Mesodermal cell (in vitro differentiated cells): Measurements from ENCODE around the gene ZNF514. TPM values are rescaled to one million over a fixed set of nuclear protein-coding genes. Genes with fewer than 3 reads are reported as not detected.
"Not testable (repeated sequence)": the region's sequence is repeated elsewhere in the genome, so short reads cannot be mapped to it uniquely, and the experiment has no call there.

Experiments used
- H3K27ac ChIP-seq: 2 replicates; pipeline ENCODE4 v1.7.0; 2013; ENCODE audit warnings: mild to moderate bottlenecking, low read depth, low read length, moderate library complexity; ENCODE audit not compliant: severe bottlenecking
- H3K36me3 ChIP-seq: 2 replicates; pipeline ENCODE4 v1.7.1; 2013; ENCODE audit warnings: mild to moderate bottlenecking, low read length, moderate library complexity; ENCODE audit not compliant: control insufficient read depth, insufficient read depth
- H3K4me1 ChIP-seq: one replicate; pipeline ENCODE4 v1.7.1; 2013; ENCODE audit warnings: mild to moderate bottlenecking, low read length; ENCODE audit not compliant: insufficient read depth, control insufficient read depth, poor library complexity, severe bottlenecking
- H3K4me3 ChIP-seq: 2 replicates; pipeline ENCODE4 v1.7.0; 2013; ENCODE audit warnings: low read length, control low read depth, mild to moderate bottlenecking; ENCODE audit not compliant: insufficient read depth, poor library complexity, severe bottlenecking; ENCODE audit errors: extremely low read depth
- H3K9me3 ChIP-seq: 2 replicates; pipeline ENCODE4 v1.7.1; 2013; ENCODE audit warnings: mild to moderate bottlenecking, low read length, moderate library complexity; ENCODE audit not compliant: control insufficient read depth
- WGBS, 2 experiments: methylation state at CpG; one replicate each; pipeline ENCODE4 v1.1.5; 2013; ENCODE audit warnings: missing lambda C conversion rate in 2 of 2; ENCODE audit not compliant: insufficient coverage in 2 of 2; 5-methylcytosine and 5-hydroxymethylcytosine counted together
- polyA plus RNA-seq, 2 experiments: library from polyadenylated mRNA; stranded (reverse); fragments of 50-300 nt; gene quantifications; one replicate each; pipeline ENCODE4 v1.2.3, GENCODE V29; 2013

Gene ZNF514
- polyA plus RNA-seq (2013, experiment 1 of 2), result 12.7 TPM
- 14.6 TPM for polyA plus RNA-seq (2013, experiment 2 of 2)

- peaks cover 31% of the 10 kb centered on the region for H3K36me3 ChIP-seq
- H3K4me3 ChIP-seq, result peak within 1 kb of the TSS; percentile 65
- H3K27ac ChIP-seq, result no peak within 1 kb of the TSS
- H3K4me1 ChIP-seq, result peaks cover 4% of the 10 kb centered on the region
- peaks cover 19% of the 10 kb centered on the region for H3K9me3 ChIP-seq
- WGBS, 2 experiments, result 17 to 19% methylated on average over 37 to 52 of the region's 64 CpGs
These were observed at the start of gene ZNF514 for GRCh38 chr2:95159690-95160449. Gene ZNF514, minus strand, starts transcription at chr2:95159848. Its CDS starts 6,595 bp downstream, at chr2:95153253.

DNA sequence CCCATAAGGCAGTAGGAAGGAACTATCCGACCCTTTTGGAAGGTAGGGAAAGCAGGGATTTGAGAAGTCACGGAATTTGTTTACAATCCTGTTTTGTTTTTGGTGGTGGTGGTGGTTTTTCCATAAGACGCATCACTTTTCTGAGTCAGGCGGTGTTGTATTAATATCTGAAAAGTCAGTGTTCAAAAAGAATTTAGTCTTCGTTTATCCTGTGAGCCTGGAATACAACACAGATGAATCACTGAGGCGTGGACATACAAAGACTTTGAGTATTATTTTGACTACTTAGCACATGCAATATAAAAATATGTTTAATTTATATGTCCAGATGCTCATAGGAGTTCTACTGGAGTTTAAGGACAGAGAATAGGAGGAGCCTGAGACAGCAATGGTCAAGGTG is 48.5 kb upstream of the ZNF514 start:
- peaks cover 42% of the 10 kb centered on the region for H3K36me3 ChIP-seq
- WGBS, 2 experiments, result 80 to 89% methylated on average over 2 to 5 of the region's 6 CpGs
- peak overlapping the region; percentile 69 for H3K4me3 ChIP-seq
- no peak overlapping the region for H3K27ac ChIP-seq
- peaks cover 41% of the 10 kb centered on the region for H3K9me3 ChIP-seq
- no peaks in the 10 kb centered on the region for H3K4me1 ChIP-seq

GRCh38 chr2:95207111-95207961 is 47.7 kb upstream of the ZNF514 start, which contains the start of gene ZNF892:
Gene ZNF892, plus strand, starts transcription at chr2:95207521. Its CDS starts 295 bp downstream, at chr2:95207816.
- peak within 1 kb of the TSS; percentile 65 for H3K27ac ChIP-seq
- H3K4me3 ChIP-seq, result peak within 1 kb of the TSS; percentile 69
- WGBS, 2 experiments, result 1 to 2% methylated on average over 38 to 59 of the region's 74 CpGs
- peaks cover 33% of the 10 kb centered on the region for H3K9me3 ChIP-seq
- H3K4me1 ChIP-seq, result no peaks in the 10 kb centered on the region
- peaks cover 35% of the 10 kb centered on the region for H3K36me3 ChIP-seq

- peaks cover 22% of the 10 kb centered on the region for H3K36me3 ChIP-seq
- H3K4me3 ChIP-seq, result peak overlapping the region; percentile 69
- WGBS, 2 experiments, result 7 to 22% methylated on average over 3 to 7 of the region's 10 CpGs
- H3K9me3 ChIP-seq, result peaks cover 22% of the 10 kb centered on the region
- H3K4me1 ChIP-seq, result no peaks in the 10 kb centered on the region
- no peak overlapping the region for H3K27ac ChIP-seq
These were observed 46.4 kb upstream of the ZNF514 start for GRCh38 chr2:95206096-95206495.

- WGBS, 2 experiments, result no CpG with 5 or more reads among the region's 2 CpGs
- H3K27ac ChIP-seq, result no peak overlapping the region
These were observed 44.7 kb upstream of the ZNF514 start for GRCh38 chr2:95204396-95204795.

GRCh38 chr2:95203911-95204310 is 44.3 kb upstream of the ZNF514 start:
- peaks cover 6% of the 10 kb centered on the region for H3K9me3 ChIP-seq
- no peak overlapping the region for H3K4me3 ChIP-seq
- peaks cover 5% of the 10 kb centered on the region for H3K36me3 ChIP-seq
- no peaks in the 10 kb centered on the region for H3K4me1 ChIP-seq
- 93% methylated on average over 4 of the region's 4 CpGs; no CpG with 5 or more reads in 1 of the 2 experiments for WGBS, 2 experiments
- H3K27ac ChIP-seq, result no peak overlapping the region

More at GRCh38 chr2:95204396-95204795, 44.7 kb upstream of the ZNF514 start:
- H3K36me3 ChIP-seq, result peaks cover 10% of the 10 kb centered on the region
- no peaks in the 10 kb centered on the region for H3K4me1 ChIP-seq
- H3K9me3 ChIP-seq, result peaks cover 11% of the 10 kb centered on the region
- H3K4me3 ChIP-seq, result no peak overlapping the region

GRCh38 chr2:95192956-95193355 is 33.3 kb upstream of the ZNF514 start:
- H3K36me3 ChIP-seq, H3K9me3 ChIP-seq, H3K27ac ChIP-seq, H3K4me1 ChIP-seq, H3K4me3 ChIP-seq: not testable (repeated sequence)
- WGBS, 2 experiments, result 5 to 8% methylated on average over 4 to 9 of the region's 15 CpGs

- peaks cover 21% of the 10 kb centered on the region for H3K36me3 ChIP-seq
- WGBS, 2 experiments, result 82 to 88% methylated on average over 1 of the region's 2 CpGs
- no peak overlapping the region for H3K4me3 ChIP-seq
- no peaks in the 10 kb centered on the region for H3K4me1 ChIP-seq
- H3K9me3 ChIP-seq, result no peaks in the 10 kb centered on the region
- H3K27ac ChIP-seq, result no peak overlapping the region
These were observed 26.3 kb upstream of the ZNF514 start for GRCh38 chr2:95185973-95186372.

GRCh38 chr2:95185197-95185596 is 25.5 kb upstream of the ZNF514 start:
- no peak overlapping the region for H3K27ac ChIP-seq
- H3K9me3 ChIP-seq, result no peaks in the 10 kb centered on the region
- H3K4me1 ChIP-seq, result no peaks in the 10 kb centered on the region
- no peak overlapping the region for H3K4me3 ChIP-seq
- 94 to 100% methylated on average over 3 of the region's 3 CpGs for WGBS, 2 experiments
- H3K36me3 ChIP-seq, result peaks cover 29% of the 10 kb centered on the region

- no peak overlapping the region for H3K27ac ChIP-seq
- no peaks in the 10 kb centered on the region for H3K4me1 ChIP-seq
- no peaks in the 10 kb centered on the region for H3K9me3 ChIP-seq
- H3K36me3 ChIP-seq, result peaks cover 37% of the 10 kb centered on the region
- H3K4me3 ChIP-seq, result no peak overlapping the region
- WGBS, 2 experiments, result 97 to 98% methylated on average over 14 to 18 of the region's 18 CpGs
These were observed 22.1 kb upstream of the ZNF514 start for GRCh38 chr2:95181774-95182173.
